Muscle layer of duodenum (tissue), 2 donors: ENCODE results near the gene SGO1.

Source experiments
- H3K27ac ChIP-seq: one replicate; pipeline ENCODE4 v1.7.0; 2013; ENCODE audit warnings: mild to moderate bottlenecking, low read length
- H3K27me3 ChIP-seq: one replicate; pipeline ENCODE4 v1.7.0; 2013; ENCODE audit warnings: low read depth, mild to moderate bottlenecking, control low read depth, low read length
- H3K36me3 ChIP-seq, 2 donors: one replicate each; pipeline ENCODE4 v1.7.0; 2013; ENCODE audit warnings: low read length in 2 of 2, control low read depth in 1 of 2, mild to moderate bottlenecking in 1 of 2; ENCODE audit not compliant: insufficient read depth in 2 of 2, control insufficient read depth in 1 of 2
- H3K4me1 ChIP-seq, 2 donors: one replicate each; pipeline ENCODE4 v1.7.0; 2013; ENCODE audit warnings: low read length in 2 of 2, mild to moderate bottlenecking in 2 of 2, control low read depth in 1 of 2, moderate library complexity in 1 of 2; ENCODE audit not compliant: insufficient read depth in 2 of 2, control insufficient read depth in 1 of 2
- H3K4me3 ChIP-seq, 2 donors: one replicate each; pipeline ENCODE4 v1.7.0; 2013; ENCODE audit warnings: low read length in 2 of 2, low read depth in 1 of 2, mild to moderate bottlenecking in 1 of 2
- H3K9me3 ChIP-seq, 2 donors: one replicate each; pipeline ENCODE4 v1.7.0; 2013; ENCODE audit warnings: low read length in 2 of 2, control low read depth in 1 of 2, mild to moderate bottlenecking in 1 of 2; ENCODE audit not compliant: control insufficient read depth in 1 of 2
- donor health status: healthy.

Gene SGO1

GRCh38 chr3:20154078-20154477 lies 31.9 kb downstream of the SGO1 start:
- Histone ChIP-seq H3K36me3 (peaks cover 0 to 21% of the 10 kb centered on the region in 2 donors), H3K4me3 (no peak overlapping the region), H3K9me3 (no peaks in the 10 kb centered on the region), H3K27ac (no peak overlapping the region), H3K27me3 (no peaks in the 10 kb centered on the region), H3K4me1 (no peaks in the 10 kb centered on the region)

GRCh38 chr3:20148466-20148865 lies 37.5 kb downstream of the SGO1 start:
- Histone ChIP-seq H3K4me3 (no peak overlapping the region), H3K9me3 (no peaks in the 10 kb centered on the region), H3K36me3 (peaks cover 4 to 28% of the 10 kb centered on the region in 2 donors), H3K27me3 (no peaks in the 10 kb centered on the region), H3K4me1 (no peaks in the 10 kb centered on the region), H3K27ac (no peak overlapping the region)

GRCh38 chr3:20147361-20147760 lies 38.6 kb downstream of the SGO1 start:
- H3K27me3 ChIP-seq, result no peaks in the 10 kb centered on the region
- H3K4me1 ChIP-seq, result peaks cover 0 to 4% of the 10 kb centered on the region in 2 donors
- no peak overlapping the region for H3K4me3 ChIP-seq
- no peaks in the 10 kb centered on the region for H3K9me3 ChIP-seq
- H3K27ac ChIP-seq, result no peak overlapping the region
- H3K36me3 ChIP-seq, result peaks cover 4 to 25% of the 10 kb centered on the region in 2 donors

GRCh38 chr3:20146301-20146700 lies 39.7 kb downstream of the SGO1 start:
- no peak overlapping the region for H3K4me3 ChIP-seq
- H3K27me3 ChIP-seq, result no peaks in the 10 kb centered on the region
- peaks cover 0 to 12% of the 10 kb centered on the region in 2 donors for H3K4me1 ChIP-seq
- no peaks in the 10 kb centered on the region for H3K9me3 ChIP-seq
- peaks cover 4 to 20% of the 10 kb centered on the region in 2 donors for H3K36me3 ChIP-seq
- no peak overlapping the region for H3K27ac ChIP-seq

- Histone ChIP-seq H3K9me3 (no peaks in the 10 kb centered on the region), H3K4me3 (no peak overlapping the region), H3K36me3 (peaks cover 4 to 20% of the 10 kb centered on the region in 2 donors), H3K27ac (no peak overlapping the region), H3K27me3 (no peaks in the 10 kb centered on the region), H3K4me1 (peaks cover 0 to 17% of the 10 kb centered on the region in 2 donors)
Measured at GRCh38 chr3:20145874-20146273, 40.1 kb downstream of the SGO1 start.

GRCh38 chr3:20143519-20143918 lies 42.5 kb downstream of the SGO1 start:
- no peaks in the 10 kb centered on the region for H3K9me3 ChIP-seq
- peaks cover 4 to 8% of the 10 kb centered on the region in 2 donors for H3K36me3 ChIP-seq
- no peaks in the 10 kb centered on the region for H3K27me3 ChIP-seq
- H3K4me1 ChIP-seq, result peaks cover 0 to 18% of the 10 kb centered on the region in 2 donors
- no peak overlapping the region for H3K27ac ChIP-seq
- H3K4me3 ChIP-seq, result no peak overlapping the region

- peaks cover 0 to 18% of the 10 kb centered on the region in 2 donors for H3K4me1 ChIP-seq
- no peak overlapping the region for H3K4me3 ChIP-seq
- no peak overlapping the region for H3K27ac ChIP-seq
- H3K36me3 ChIP-seq, result no peaks in the 10 kb centered on the region
- H3K9me3 ChIP-seq, result no peaks in the 10 kb centered on the region
- no peaks in the 10 kb centered on the region for H3K27me3 ChIP-seq
Measured at GRCh38 chr3:20142517-20142916, 43.5 kb downstream of the SGO1 start.

GRCh38 chr3:20141851-20142250 lies 44.2 kb downstream of the SGO1 start:
- H3K27me3 ChIP-seq, result no peaks in the 10 kb centered on the region
- H3K36me3 ChIP-seq, result peaks cover 0 to 4% of the 10 kb centered on the region in 2 donors
- H3K27ac ChIP-seq, result no peak overlapping the region
- H3K4me1 ChIP-seq, result peaks cover 0 to 18% of the 10 kb centered on the region in 2 donors
- H3K4me3 ChIP-seq, result no peak overlapping the region
- H3K9me3 ChIP-seq, result no peaks in the 10 kb centered on the region

- Histone ChIP-seq H3K4me1 (peaks cover 0 to 18% of the 10 kb centered on the region in 2 donors), H3K4me3 (no peak overlapping the region), H3K27me3 (no peaks in the 10 kb centered on the region), H3K27ac (no peak overlapping the region), H3K36me3 (peaks cover 0 to 6% of the 10 kb centered on the region in 2 donors), H3K9me3 (no peaks in the 10 kb centered on the region)
Measured at GRCh38 chr3:20141316-20141715, 44.7 kb downstream of the SGO1 start.

GRCh38 chr3:20140881-20141280 lies 45.1 kb downstream of the SGO1 start:
- Histone ChIP-seq H3K36me3 (peaks cover 0 to 6% of the 10 kb centered on the region in 2 donors), H3K27ac (no peak overlapping the region)

GRCh38 chr3:20137647-20138046 lies 48.4 kb downstream of the SGO1 start:
- Histone ChIP-seq H3K36me3 (peaks cover 0 to 6% of the 10 kb centered on the region in 2 donors), H3K4me3 (no peak overlapping the region), H3K9me3 (no peaks in the 10 kb centered on the region), H3K27me3 (no peaks in the 10 kb centered on the region), H3K4me1 (peaks cover 0 to 17% of the 10 kb centered on the region in 2 donors), H3K27ac (no peak overlapping the region)

More at GRCh38 chr3:20140881-20141280, 45.1 kb downstream of the SGO1 start:
- Histone ChIP-seq H3K4me3 (no peak overlapping the region), H3K4me1 (peaks cover 0 to 18% of the 10 kb centered on the region in 2 donors), H3K9me3 (no peaks in the 10 kb centered on the region), H3K27me3 (no peaks in the 10 kb centered on the region)

- no peaks in the 10 kb centered on the region for H3K9me3 ChIP-seq
- peaks cover 0 to 5% of the 10 kb centered on the region in 2 donors for H3K4me1 ChIP-seq
- H3K27ac ChIP-seq, result no peak overlapping the region
- H3K4me3 ChIP-seq, result no peak overlapping the region
- peaks cover 0 to 6% of the 10 kb centered on the region in 2 donors for H3K36me3 ChIP-seq
- no peaks in the 10 kb centered on the region for H3K27me3 ChIP-seq
Measured at GRCh38 chr3:20136231-20136630, 49.8 kb downstream of the SGO1 start.
